Measurements from ENCODE around the gene CNBP. TPM values are rescaled to one million over a fixed set of nuclear protein-coding genes. Genes with fewer than 3 reads are reported as not detected.
"Not testable (repeated sequence)": the region's sequence is repeated elsewhere in the genome, so short reads cannot be mapped to it uniquely, and the experiment has no call there.

The CNBP gene
- total and polyA plus RNA-seq, 9 of the 15 experiments (the other 6 are each of a cell fraction or from before 2014, with no cell fraction given) = 284 to 717 (median 412) TPM

GRCh38 chr3:129139911-129140310, 43.8 kb downstream of the CNBP start:
- ATAC-seq (no peak), DNase-seq (ENCODE audit: extremely low read depth in 1 of 4, low spot score in 3 of 4) (no peak), FAIRE-seq (no peak)
- WGBS (ENCODE audit: insufficient coverage, low coverage, missing lambda C conversion rate) = 0% methylated on average over 1 of the region's 1 CpG
- H3K27ac ChIP-seq (ENCODE audit: extremely low read depth, low read depth, low read length) = no peak overlapping the region
- H2AFZ ChIP-seq (ENCODE audit: low read depth, low read length) = no peak overlapping the region
- no peaks in the 10 kb centered on the region for H3K9me1 ChIP-seq (ENCODE audit: control insufficient read depth, insufficient read depth, low read length)
- H3K9me3 ChIP-seq (replicated peaks; ENCODE audit: control insufficient read depth, insufficient read depth, low read depth, low read length) = no peaks in the 10 kb centered on the region
- H3K27me3 ChIP-seq (ENCODE audit: control insufficient read depth in 2 of 2, insufficient read depth in 2 of 2, low read length in 2 of 2) = no peaks in the 10 kb centered on the region
- TF ChIP-seq SOX6 (IDR thresholded peaks at IDR 0.05) = no peak
- TSS peak; percentile 33 for BruUV-seq (replicated peaks)
- no peaks in the 10 kb centered on the region for H4K20me1 ChIP-seq (replicated peaks; ENCODE audit: control insufficient read depth, insufficient read depth, low read length)
- H3K4me2 ChIP-seq (ENCODE audit: insufficient read depth, low read length) = no peak overlapping the region
- H3K9ac ChIP-seq (ENCODE audit: insufficient read depth in 1 of 2, low read depth in 2 of 2, low read length in 2 of 2) = no peak overlapping the region
- POLR2A ChIA-PET = no interaction called here
- H3K4me3 ChIP-seq = no peak overlapping the region
- intact Hi-C loops (cut with micrococcal nuclease) (no loop called here), in situ Hi-C loops (cut with MboI) (no loop called here)
- no peaks in the 10 kb centered on the region for H3K4me1 ChIP-seq (replicated peaks in 1 of 2; ENCODE audit: control insufficient read depth in 2 of 2, insufficient read depth in 2 of 2, low read length in 2 of 2)
- no peaks in the 10 kb centered on the region for H3K79me2 ChIP-seq (ENCODE audit: control insufficient read depth, insufficient read depth, low read length)
- CTCF ChIA-PET (ENCODE audit: low intra/inter-chr PET ratio) = no interaction called here
- H3K36me3 ChIP-seq (ENCODE audit: control insufficient read depth, insufficient read depth, low read length) = peaks cover 29% of the 10 kb centered on the region; the same call in 1 of the 3 replicates

GRCh38 chr3:129136275-129136674, 47.4 kb downstream of the CNBP start:
- H3K9me3 ChIP-seq (replicated peaks; ENCODE audit: control insufficient read depth, insufficient read depth, low read depth, low read length); H3K4me3 ChIP-seq; BruUV-seq (replicated peaks); CTCF ChIA-PET (ENCODE audit: low intra/inter-chr PET ratio); H3K9me1 ChIP-seq (ENCODE audit: control insufficient read depth, insufficient read depth, low read length); intact Hi-C loops (cut with micrococcal nuclease); ATAC-seq; H3K79me2 ChIP-seq (ENCODE audit: control insufficient read depth, insufficient read depth, low read length); H3K27me3 ChIP-seq (ENCODE audit: control insufficient read depth in 2 of 2, insufficient read depth in 2 of 2, low read length in 2 of 2); H3K4me2 ChIP-seq (ENCODE audit: insufficient read depth, low read length); H3K9ac ChIP-seq (ENCODE audit: insufficient read depth in 1 of 2, low read depth in 2 of 2, low read length in 2 of 2); H2AFZ ChIP-seq (ENCODE audit: low read depth, low read length); H3K27ac ChIP-seq (ENCODE audit: extremely low read depth, low read depth, low read length); H4K20me1 ChIP-seq (replicated peaks; ENCODE audit: control insufficient read depth, insufficient read depth, low read length); H3K4me1 ChIP-seq (replicated peaks in 1 of 2; ENCODE audit: control insufficient read depth in 2 of 2, insufficient read depth in 2 of 2, low read length in 2 of 2); FAIRE-seq; in situ Hi-C loops (cut with MboI); DNase-seq (ENCODE audit: extremely low read depth in 1 of 4, low spot score in 3 of 4); POLR2A ChIA-PET: not testable (repeated sequence)
- H3K36me3 ChIP-seq (ENCODE audit: control insufficient read depth, insufficient read depth, low read length) = peaks cover 44% of the 10 kb centered on the region
- WGBS (ENCODE audit: insufficient coverage, low coverage, missing lambda C conversion rate) = 93% methylated on average over 5 of the region's 10 CpGs

Measured in K562 (cell line).